Activated naive CD8-positive, alpha-beta T cell (primary cell): ENCODE data around the gene DAND5.
"Not testable (repeated sequence)": the region's sequence is repeated elsewhere in the genome, so short reads cannot be mapped to it uniquely, and the experiment has no call there.

Source experiments
- H3K27ac Mint-ChIP-seq: one replicate; pipeline ENCODE4 v1.8.0; 2021; ENCODE audit warnings: mixed read lengths
- H3K27me3 Mint-ChIP-seq: one replicate; pipeline ENCODE4 v1.8.0; 2021; ENCODE audit warnings: mixed read lengths
- H3K36me3 Mint-ChIP-seq: one replicate; pipeline ENCODE4 v1.8.0; 2021; ENCODE audit warnings: mixed read lengths
- H3K4me1 Mint-ChIP-seq: one replicate; pipeline ENCODE4 v1.8.0; 2021; ENCODE audit warnings: low read depth, mixed read lengths
- H3K4me3 Mint-ChIP-seq: one replicate; pipeline ENCODE4 v1.8.0; 2021; ENCODE audit warnings: mild to moderate bottlenecking, mixed read lengths
- H3K9me3 Mint-ChIP-seq: one replicate; pipeline ENCODE4 v1.8.0; 2021; ENCODE audit warnings: low read depth, mixed read lengths

DAND5 gene

DNA sequence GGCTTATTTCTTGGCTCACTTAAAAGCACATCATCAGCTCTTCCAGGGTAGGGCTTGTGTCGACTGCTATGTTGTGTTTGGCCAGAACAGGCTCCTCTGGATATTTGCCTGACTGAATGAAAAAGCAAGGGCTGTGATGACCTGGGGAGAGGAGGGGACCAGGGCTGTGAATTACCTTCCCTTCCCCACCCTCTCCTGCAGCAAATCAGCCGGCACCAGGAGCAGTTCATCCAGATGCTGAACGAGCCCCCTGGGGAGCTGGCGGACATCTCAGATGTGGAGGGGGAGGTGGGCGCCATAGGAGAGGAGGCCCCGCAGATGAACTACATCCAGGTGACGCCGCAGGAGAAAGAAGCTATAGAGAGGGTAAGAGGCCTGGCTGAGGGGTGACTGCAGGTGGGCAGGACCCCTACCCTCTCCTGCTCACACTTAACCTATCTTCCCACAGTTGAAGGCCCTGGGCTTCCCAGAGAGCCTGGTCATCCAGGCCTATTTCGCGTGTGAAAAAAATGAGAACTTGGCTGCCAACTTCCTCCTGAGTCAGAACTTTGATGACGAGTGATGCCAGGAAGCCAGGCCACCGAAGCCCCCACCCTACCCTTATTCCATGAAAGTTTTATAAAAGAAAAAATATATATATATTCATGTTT is 16.8 kb upstream of the DAND5 start:
- Mint-ChIP-seq H3K4me3 (no peak overlapping the region), H3K36me3 (peaks cover 6% of the 10 kb centered on the region), H3K4me1 (peaks cover 34% of the 10 kb centered on the region), H3K27me3 (no peaks in the 10 kb centered on the region), H3K9me3 (no peaks in the 10 kb centered on the region), H3K27ac (peak overlapping the region; percentile 46)

DNA sequence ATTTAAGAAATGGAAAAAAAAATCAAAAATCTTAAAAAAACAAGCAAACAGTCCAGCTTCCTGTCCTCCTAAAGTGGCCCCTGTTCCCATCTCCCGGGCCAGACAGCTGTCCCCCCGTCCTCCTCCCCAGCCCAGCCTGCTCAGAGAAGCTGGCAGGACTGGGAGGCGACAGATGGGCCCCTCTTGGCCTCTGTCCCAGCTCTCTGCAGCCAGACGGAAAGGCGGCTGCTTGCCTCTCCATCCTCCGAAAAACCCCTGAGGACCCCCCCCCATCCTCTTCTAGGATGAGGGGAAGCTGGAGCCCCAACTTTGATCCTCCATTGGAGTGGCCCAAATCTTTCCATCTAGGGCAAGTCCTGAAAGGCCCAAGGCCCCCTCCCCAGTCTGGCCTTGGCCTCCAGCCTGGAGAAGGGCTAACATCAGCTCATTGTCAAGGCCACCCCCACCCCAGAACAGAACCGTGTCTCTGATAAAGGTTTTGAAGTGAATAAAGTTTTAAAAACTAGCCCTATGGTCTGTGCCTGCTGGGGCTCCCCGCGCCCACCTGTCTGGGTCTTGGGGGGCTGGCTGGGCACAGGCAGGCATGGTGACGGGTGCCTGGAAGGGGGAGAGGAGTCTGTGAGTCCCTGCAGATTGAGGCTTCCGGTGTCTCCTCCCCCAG is 16.1 kb upstream of the DAND5 start:
- no peak overlapping the region for H3K4me3 Mint-ChIP-seq
- H3K9me3 Mint-ChIP-seq = no peaks in the 10 kb centered on the region
- H3K36me3 Mint-ChIP-seq = peaks cover 4% of the 10 kb centered on the region
- H3K27me3 Mint-ChIP-seq = no peaks in the 10 kb centered on the region
- peaks cover 33% of the 10 kb centered on the region for H3K4me1 Mint-ChIP-seq
- no peak overlapping the region for H3K27ac Mint-ChIP-seq

DNA sequence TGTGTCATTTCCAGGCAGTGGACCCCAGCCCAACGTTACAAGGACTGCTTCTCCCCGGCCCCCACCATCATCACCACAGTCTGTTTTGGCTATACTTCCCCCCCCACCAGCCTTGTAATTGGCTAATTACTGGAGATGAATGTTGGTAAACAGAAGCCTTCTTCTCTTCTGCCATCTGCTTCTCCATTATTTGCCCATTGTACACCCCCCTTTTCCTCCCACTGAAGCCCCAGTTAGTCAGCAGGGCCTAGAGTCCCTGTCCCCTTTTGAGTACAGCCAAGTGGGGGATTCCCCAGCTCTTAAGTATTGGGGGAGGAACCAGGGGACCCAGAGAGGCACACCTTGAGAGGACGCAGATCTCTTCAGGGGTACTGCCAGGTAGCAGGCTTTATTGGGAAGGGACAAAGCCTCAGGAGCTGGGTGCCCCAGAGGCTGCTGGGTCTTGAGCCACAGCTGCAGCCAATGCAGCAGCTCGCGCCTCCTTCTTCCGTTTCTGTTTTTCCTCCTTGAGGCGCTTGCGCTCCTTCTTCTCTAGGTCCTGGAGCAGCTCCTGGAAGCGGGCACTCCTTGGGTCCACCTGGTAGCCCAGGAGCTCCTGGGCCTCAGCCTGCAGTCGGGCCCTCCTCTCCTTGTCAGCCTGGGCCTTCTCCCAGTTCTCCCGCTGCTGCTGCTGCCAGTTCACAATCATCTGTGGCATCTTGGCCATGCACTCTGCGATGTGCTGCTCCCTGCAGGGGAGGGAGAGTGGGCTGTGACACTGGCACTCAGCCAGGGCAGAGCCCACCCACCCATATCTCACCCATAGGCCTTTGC is 15.4 kb upstream of the DAND5 start:
- Mint-ChIP-seq H3K36me3 (peaks cover 4% of the 10 kb centered on the region), H3K27ac (peak overlapping the region; percentile 81), H3K4me3 (peak overlapping the region; percentile 92), H3K9me3 (no peaks in the 10 kb centered on the region), H3K4me1 (peaks cover 31% of the 10 kb centered on the region), H3K27me3 (no peaks in the 10 kb centered on the region)

DNA sequence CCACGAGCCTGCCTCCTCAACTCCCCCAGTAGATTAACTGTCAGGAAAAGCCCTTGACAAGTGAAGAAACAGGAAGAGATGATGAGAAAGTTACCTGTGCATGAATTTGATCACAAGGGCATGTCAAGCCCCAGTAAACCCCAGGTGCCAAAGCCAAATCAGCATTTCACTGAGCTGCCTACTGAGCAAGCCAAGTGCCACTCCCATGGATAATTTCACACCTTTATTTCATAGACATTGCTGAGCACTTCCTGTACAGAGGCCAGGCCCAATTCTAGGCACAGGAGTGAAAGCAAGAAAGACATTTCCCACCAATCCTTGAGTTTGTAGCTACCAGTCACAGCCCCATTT is 14.8 kb upstream of the DAND5 start:
- no peaks in the 10 kb centered on the region for H3K27me3 Mint-ChIP-seq

DNA sequence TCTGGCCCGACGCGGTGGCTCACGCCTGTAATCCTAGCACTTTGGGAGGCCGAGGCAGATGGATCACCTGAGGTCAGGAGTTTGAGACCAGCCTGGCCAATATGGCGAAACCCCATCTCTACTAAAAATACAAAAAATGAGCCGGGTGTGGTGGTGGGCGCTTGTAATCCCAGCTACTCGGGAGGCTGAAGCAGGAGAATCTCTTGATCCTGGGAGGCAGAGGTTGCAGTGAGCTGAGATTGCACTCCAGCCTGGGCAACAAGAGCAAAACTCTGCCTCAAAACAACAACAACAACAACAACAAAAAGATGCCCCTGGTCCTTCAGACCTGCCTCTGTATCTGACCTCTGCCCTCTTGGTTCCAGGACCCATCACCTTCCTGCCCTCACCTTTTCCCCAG is 13.8 kb upstream of the DAND5 start:
- Mint-ChIP-seq H3K4me1 (peaks cover 29% of the 10 kb centered on the region), H3K4me3 (peak overlapping the region; percentile 92), H3K27ac (peak overlapping the region; percentile 93)
- H3K9me3 Mint-ChIP-seq, H3K27me3 Mint-ChIP-seq, H3K36me3 Mint-ChIP-seq: not testable (repeated sequence)

More for the DNA sequence above, 14.8 kb upstream of the DAND5 start:
- peaks cover 4% of the 10 kb centered on the region for H3K36me3 Mint-ChIP-seq
- peaks cover 31% of the 10 kb centered on the region for H3K4me1 Mint-ChIP-seq
- H3K9me3 Mint-ChIP-seq = no peaks in the 10 kb centered on the region
- H3K27ac Mint-ChIP-seq = peak overlapping the region; percentile 81
- H3K4me3 Mint-ChIP-seq = peak overlapping the region; percentile 92

DNA sequence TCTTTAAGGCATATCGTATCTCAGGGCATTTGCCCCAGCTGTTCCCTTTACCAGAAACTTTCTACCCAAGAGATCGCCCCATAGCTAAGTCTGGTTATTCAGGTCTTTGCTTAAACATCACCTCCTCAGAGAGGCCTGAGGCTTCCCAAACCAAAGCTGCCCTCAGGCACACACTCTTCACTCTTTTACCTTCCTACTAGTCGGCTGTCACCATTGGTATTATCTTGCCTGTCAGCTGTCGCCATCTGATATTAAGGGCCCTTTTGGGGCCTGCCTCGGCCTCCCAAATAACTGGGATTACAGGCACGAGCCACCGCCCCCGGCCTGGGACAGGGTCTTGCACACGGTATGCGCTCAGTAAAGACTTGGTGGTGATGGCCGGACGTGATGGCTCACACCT is 13.4 kb upstream of the DAND5 start:
- no peaks in the 10 kb centered on the region for H3K27me3 Mint-ChIP-seq
- H3K4me1 Mint-ChIP-seq = peaks cover 29% of the 10 kb centered on the region
- peak overlapping the region; percentile 92 for H3K4me3 Mint-ChIP-seq
- H3K9me3 Mint-ChIP-seq = no peaks in the 10 kb centered on the region
- peak overlapping the region; percentile 93 for H3K27ac Mint-ChIP-seq
- no peaks in the 10 kb centered on the region for H3K36me3 Mint-ChIP-seq

DNA sequence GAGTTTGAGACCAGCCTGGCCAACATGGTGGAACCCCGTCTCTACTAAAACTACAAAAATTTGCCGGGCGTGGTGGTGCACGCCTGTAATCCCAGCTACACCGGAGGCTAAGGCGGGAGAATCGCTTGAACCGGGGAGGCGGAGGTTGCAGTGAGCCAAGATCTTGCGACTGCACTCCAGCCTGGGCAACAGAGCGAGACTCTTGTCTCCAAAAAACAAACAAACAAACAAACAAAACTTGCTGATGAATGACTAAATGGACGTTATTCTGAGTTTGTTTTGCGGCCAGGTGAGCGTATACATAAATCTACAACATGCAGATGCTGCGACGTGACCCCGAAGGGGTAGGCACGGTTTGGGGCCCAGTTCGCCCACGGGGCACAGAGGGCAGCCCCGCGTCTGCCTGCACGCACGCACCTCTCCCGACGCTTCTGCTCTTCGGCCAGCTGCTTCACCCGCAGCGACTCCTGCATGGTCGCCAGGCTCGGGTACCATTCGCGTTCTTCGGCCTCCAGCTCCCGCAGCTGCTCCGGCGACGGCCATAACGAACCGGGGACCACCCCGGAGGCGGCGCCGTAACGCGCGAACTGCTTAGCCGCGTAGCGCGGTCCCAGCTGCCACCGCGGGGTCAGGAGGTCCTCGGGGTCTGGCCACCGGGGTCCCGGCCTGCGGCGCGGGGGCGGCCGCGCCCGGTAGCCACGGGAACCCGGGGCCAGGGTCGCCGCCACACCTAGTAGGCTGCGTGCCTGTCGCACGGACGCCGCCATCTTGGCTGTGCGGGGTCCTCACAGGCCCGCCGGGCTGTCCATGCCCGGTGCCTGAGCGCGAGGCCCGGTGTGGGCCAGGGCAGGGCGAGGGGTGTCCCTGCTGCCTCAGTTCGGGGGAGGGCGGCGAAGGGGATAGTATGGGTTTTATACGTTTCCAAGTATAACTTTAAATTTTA is 12.7 kb upstream of the DAND5 start, which contains the start of gene GADD45GIP1:
Gene GADD45GIP1, minus strand, starts transcription at position 778 of the 943 bp plus-strand sequence. Its CDS starts 11 bp downstream, at position 767.
- Mint-ChIP-seq H3K27me3 (no peaks in the 10 kb centered on the region), H3K9me3 (no peaks in the 10 kb centered on the region), H3K36me3 (no peaks in the 10 kb centered on the region), H3K27ac (peak within 1 kb of the TSS; percentile 97), H3K4me3 (peak within 1 kb of the TSS; percentile 92), H3K4me1 (peaks cover 29% of the 10 kb centered on the region)

DNA sequence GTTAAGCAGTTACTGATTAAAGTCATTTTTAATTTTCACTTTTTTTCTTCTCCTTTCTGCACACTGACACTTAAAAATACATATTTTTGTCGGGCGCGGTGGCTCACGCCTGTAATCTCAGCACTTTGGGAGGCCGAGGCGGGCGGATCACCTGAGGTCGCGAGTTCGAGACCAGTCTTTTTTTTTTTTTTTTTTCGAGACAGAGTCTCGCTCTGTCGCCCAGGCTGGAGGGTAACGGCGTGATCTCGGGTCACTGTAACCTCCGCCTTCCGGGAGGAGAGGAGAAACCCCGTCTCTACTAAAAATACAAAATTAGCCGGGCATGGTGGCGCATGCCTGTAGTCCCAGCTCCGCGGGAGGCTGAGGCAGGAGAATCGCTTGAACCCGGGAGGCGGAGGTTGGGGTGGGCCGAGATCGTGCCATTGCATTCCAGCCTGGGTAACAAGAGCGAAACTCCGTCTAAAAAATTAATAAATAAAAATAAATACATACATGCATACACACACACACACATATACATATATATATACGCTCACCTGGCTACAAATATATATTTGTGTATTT is 11.9 kb upstream of the DAND5 start:
- H3K27me3 Mint-ChIP-seq, H3K36me3 Mint-ChIP-seq, H3K9me3 Mint-ChIP-seq: not testable (repeated sequence)
- Mint-ChIP-seq H3K4me3 (peak overlapping the region; percentile 90), H3K4me1 (peaks cover 29% of the 10 kb centered on the region), H3K27ac (peak overlapping the region; percentile 97)

DNA sequence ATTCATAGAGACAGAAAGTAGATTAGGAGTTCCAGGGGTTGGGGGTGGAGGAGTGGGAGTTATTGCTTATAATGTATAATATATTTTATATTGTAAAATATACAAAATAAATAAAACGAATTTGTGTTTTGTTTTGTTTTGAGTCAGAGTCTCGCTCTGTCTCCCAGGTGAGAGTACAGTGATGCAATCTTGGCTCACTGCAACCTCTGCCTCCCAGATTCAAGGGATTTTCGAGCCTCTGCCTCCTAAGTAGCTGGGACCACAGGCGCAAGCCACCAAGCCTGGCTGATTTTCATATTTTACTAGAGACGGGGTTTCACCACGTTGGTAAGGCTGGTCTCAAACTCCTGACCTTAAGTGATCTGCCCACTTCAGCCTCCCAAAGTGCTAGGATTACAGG is 9.9 kb upstream of the DAND5 start:
- no peaks in the 10 kb centered on the region for H3K36me3 Mint-ChIP-seq
- peaks cover 23% of the 10 kb centered on the region for H3K4me1 Mint-ChIP-seq
- no peak overlapping the region for H3K27ac Mint-ChIP-seq
- no peaks in the 10 kb centered on the region for H3K27me3 Mint-ChIP-seq
- H3K9me3 Mint-ChIP-seq = no peaks in the 10 kb centered on the region
- no peak overlapping the region for H3K4me3 Mint-ChIP-seq

DNA sequence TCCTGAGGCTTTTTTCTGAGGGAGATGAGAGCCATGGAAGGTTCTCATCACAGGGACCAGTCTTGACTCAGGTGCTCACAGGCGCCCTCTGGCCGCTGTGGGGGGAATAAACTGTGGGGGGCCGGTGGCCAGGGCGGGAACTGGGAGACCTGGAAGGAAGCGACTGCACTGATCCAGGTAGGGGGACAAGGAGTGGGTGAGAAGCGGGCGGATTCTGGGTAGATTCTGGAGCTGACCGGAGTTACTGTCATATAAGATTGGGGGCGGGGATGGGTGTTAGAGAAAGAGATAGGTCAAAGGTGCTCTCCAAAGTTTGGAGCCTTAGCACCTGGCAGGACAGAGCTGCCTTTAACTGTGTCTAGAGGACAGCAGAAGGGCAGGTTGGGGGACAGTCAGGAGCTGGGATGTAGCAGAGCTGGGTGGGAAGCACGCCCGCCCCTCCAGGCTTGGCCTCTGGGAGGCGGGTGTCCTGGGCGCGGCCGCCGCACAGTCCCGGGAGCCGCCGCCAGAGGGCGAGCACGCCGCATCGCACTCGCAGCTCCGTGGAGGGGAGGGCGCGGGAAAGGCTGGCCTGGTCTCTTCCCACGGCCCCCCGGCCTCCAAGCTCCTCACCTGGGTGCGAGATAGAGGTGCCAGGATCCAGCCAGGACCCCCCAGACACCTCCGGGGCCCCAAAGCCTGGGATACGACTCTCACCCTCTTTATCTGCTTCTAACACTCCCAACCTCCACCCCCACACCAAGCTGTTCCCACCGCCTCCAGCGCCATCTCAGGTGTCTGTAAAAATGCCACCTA is 4.2 kb upstream of the DAND5 start:
- Mint-ChIP-seq H3K36me3 (no peaks in the 10 kb centered on the region), H3K4me1 (peaks cover 6% of the 10 kb centered on the region), H3K9me3 (no peaks in the 10 kb centered on the region), H3K27me3 (no peaks in the 10 kb centered on the region), H3K27ac (no peak overlapping the region), H3K4me3 (peak overlapping the region; percentile 92)

DNA sequence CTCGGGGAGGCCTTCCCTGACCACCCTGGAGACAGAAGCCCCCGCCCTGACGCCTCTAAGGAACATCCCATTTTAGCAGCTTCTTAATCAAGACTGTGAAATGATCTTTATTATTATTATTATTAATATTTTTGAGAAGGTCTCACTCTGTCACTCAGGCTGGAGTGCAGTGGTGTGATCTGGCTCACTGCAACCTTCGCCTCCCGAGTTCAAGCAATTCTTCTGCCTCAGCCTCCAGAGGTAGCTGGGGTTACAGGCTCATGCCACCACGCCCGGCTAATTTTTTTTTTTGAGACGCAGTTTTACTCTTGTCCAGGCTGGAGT is 3.6 kb upstream of the DAND5 start:
- Mint-ChIP-seq H3K27me3 (no peaks in the 10 kb centered on the region), H3K36me3 (no peaks in the 10 kb centered on the region), H3K4me3 (no peak overlapping the region), H3K9me3 (no peaks in the 10 kb centered on the region), H3K4me1 (peaks cover 6% of the 10 kb centered on the region), H3K27ac (no peak overlapping the region)

DNA sequence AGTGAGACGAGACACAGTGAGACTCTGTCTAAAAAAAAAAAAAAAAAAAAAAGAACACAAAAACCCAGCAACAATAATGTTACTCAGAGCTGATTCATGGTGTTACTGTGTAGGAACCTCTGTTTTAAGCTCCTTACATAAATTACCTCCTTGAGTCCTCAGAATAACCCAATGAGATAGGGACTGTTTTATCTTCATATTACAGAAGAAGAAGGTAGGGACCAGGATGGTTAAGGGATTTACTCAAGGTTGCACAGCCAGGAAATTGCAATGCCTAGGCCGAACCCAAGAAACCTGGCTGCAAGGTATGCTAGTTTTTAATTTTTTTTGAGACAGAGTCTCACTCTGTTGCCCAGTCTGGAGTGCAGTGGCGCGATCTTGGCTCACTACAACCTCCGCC is 1.5 kb upstream of the DAND5 start:
- H3K9me3 Mint-ChIP-seq = no peaks in the 10 kb centered on the region
- H3K27me3 Mint-ChIP-seq = no peaks in the 10 kb centered on the region
- H3K4me3 Mint-ChIP-seq = no peak overlapping the region
- H3K36me3 Mint-ChIP-seq = no peaks in the 10 kb centered on the region
- H3K27ac Mint-ChIP-seq = no peak overlapping the region
- H3K4me1 Mint-ChIP-seq = peaks cover 6% of the 10 kb centered on the region

DNA sequence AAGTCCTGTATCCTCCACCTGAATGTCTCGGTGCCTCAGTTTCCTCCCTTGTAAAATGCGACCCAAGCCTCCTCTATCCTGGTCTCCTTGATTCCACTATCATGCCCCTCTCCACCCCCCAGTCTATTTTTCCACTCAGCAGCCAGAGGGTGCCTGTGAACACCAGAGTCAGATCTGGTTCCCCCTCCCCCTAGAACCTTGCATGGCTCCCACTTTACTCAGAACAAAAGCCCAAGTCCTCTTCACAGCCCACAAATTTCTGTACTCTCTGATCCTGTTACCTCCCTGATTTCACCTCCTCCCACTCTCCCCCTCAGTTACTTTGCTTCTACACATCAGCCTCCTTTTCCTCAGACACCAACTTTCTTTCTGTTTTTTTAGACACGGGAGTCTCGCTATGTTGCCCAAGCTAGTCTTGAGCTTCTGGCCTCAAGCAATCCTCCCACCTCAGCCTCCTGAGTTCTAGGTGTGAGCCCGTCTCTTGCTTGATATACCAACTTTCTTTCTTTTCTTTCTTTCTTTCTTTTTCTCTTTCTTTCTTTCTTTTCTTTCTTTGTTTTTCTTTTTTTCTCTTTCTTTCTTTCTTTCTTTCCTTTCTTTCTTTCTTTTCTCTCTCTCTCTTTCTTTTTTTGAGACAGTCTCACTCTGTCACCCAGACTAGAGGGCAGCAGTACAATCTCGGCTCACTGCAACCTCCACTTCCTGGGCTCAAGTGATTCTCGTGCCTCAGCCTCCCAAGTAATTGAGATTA is 869 bp downstream of the DAND5 start:
- H3K36me3 Mint-ChIP-seq = no peaks in the 10 kb centered on the region
- no peaks in the 10 kb centered on the region for H3K9me3 Mint-ChIP-seq
- H3K4me3 Mint-ChIP-seq = no peak overlapping the region
- H3K4me1 Mint-ChIP-seq = peaks cover 2% of the 10 kb centered on the region
- no peaks in the 10 kb centered on the region for H3K27me3 Mint-ChIP-seq
- H3K27ac Mint-ChIP-seq = peak overlapping the region; percentile 29
